GM12864 (cell line): ENCODE measurements around the gene INO80E.

Experiments used
- DNase-seq: peaks from one replicate; pipeline ENCODE4 v3.0.0-alpha.2; 2011; ENCODE audit warnings: low read depth
- H3K4me3 ChIP-seq: 2 replicates; pipeline ENCODE4 v1.5.1; 2011; ENCODE audit warnings: mild to moderate bottlenecking, low read depth, low read length, control low read depth
- CTCF ChIP-seq: IDR thresholded peaks from 2 replicates; pipeline ENCODE4 v1.5.1; 2011; ENCODE audit warnings: low read depth, mild to moderate bottlenecking, moderate library complexity, low read length, control low read depth, inconsistent platforms; ENCODE audit errors: missing control alignments

Gene INO80E

GRCh38 chr16:30052671-30053372 is 56.8 kb downstream of the INO80E start:
- peak; percentile 75 for DNase-seq
- no peak for TF ChIP-seq CTCF
- H3K4me3 ChIP-seq = peak overlapping the region; percentile 74

GRCh38 chr16:30053376-30054015 is 57.5 kb downstream of the INO80E start:
- no peak for TF ChIP-seq CTCF
- DNase-seq = no peak

GRCh38 chr16:30054451-30054850 is 58.4 kb downstream of the INO80E start:
- no peak for DNase-seq
- TF ChIP-seq CTCF = no peak
- no peak overlapping the region for H3K4me3 ChIP-seq

More at GRCh38 chr16:30053376-30054015, 57.5 kb downstream of the INO80E start:
- peak overlapping the region; percentile 74 for H3K4me3 ChIP-seq

- DNase-seq = no peak
- TF ChIP-seq CTCF = peak; percentile 83
- H3K4me3 ChIP-seq = no peak overlapping the region
Observed at GRCh38 chr16:30054959-30055553, 59.0 kb downstream of the INO80E start.
